Nephron progenitor cell (in vitro differentiated cells): ENCODE measurements around the gene ANO1.
"Not testable (repeated sequence)": the region's sequence is repeated elsewhere in the genome, so short reads cannot be mapped to it uniquely, and the experiment has no call there.

ENCODE experiments used
- DNase-seq: peaks from one replicate; pipeline ENCODE4 v3.0.0; 2021
- H3K27ac Mint-ChIP-seq: 2 replicates; pipeline ENCODE4 v1.8.0; 2021; ENCODE audit warnings: mild to moderate bottlenecking, moderate library complexity, mixed read lengths
- H3K27me3 Mint-ChIP-seq: 2 replicates; pipeline ENCODE4 v1.8.0; 2021; ENCODE audit warnings: mild to moderate bottlenecking, low read depth, mixed read lengths; ENCODE audit not compliant: poor library complexity
- H3K36me3 Mint-ChIP-seq: 2 replicates; pipeline ENCODE4 v1.8.0; 2021; ENCODE audit warnings: low read depth, mixed read lengths
- H3K4me1 Mint-ChIP-seq: 2 replicates; pipeline ENCODE4 v1.8.0; 2021; ENCODE audit warnings: mixed read lengths
- H3K4me3 Mint-ChIP-seq: 2 replicates; pipeline ENCODE4 v1.8.0; 2021; ENCODE audit warnings: mild to moderate bottlenecking, moderate library complexity, mixed read lengths
- H3K9me3 Mint-ChIP-seq: 2 replicates; pipeline ENCODE4 v1.8.0; 2021; ENCODE audit warnings: mild to moderate bottlenecking, moderate library complexity, mixed read lengths
- CTCF ChIP-seq: fragments of 200-600 bp; sonication (generic); IDR thresholded peaks from 2 replicates; pipeline ENCODE4 v1.5.0; 2021; ENCODE audit warnings: antibody characterized with exemption

The ANO1 gene

GRCh38 chr11:70206982-70207376, 128.9 kb downstream of the ANO1 start:
- H3K27ac Mint-ChIP-seq = no peak overlapping the region
- no peak for DNase-seq
- peaks cover 35% of the 10 kb centered on the region for H3K36me3 Mint-ChIP-seq
- no peaks in the 10 kb centered on the region for H3K9me3 Mint-ChIP-seq
- no peak for TF ChIP-seq CTCF
- no peak overlapping the region for H3K4me3 Mint-ChIP-seq
- peaks cover 50% of the 10 kb centered on the region for H3K4me1 Mint-ChIP-seq
- peaks cover 3% of the 10 kb centered on the region for H3K27me3 Mint-ChIP-seq

GRCh38 chr11:70207531-70208131, 129.5 kb downstream of the ANO1 start:
- Mint-ChIP-seq H3K9me3 (no peaks in the 10 kb centered on the region), H3K27ac (peak overlapping the region; percentile 36), H3K36me3 (peaks cover 35% of the 10 kb centered on the region), H3K27me3 (peaks cover 3% of the 10 kb centered on the region), H3K4me3 (no peak overlapping the region), H3K4me1 (peaks cover 50% of the 10 kb centered on the region)
- TF ChIP-seq CTCF = no peak
- DNase-seq = no peak

GRCh38 chr11:70209391-70209912, 131.3 kb downstream of the ANO1 start:
- Mint-ChIP-seq H3K36me3 (peaks cover 35% of the 10 kb centered on the region), H3K4me1 (peaks cover 47% of the 10 kb centered on the region), H3K9me3 (no peaks in the 10 kb centered on the region), H3K27me3 (no peaks in the 10 kb centered on the region), H3K4me3 (no peak overlapping the region), H3K27ac (peak overlapping the region; percentile 96)
- TF ChIP-seq CTCF = no peak
- DNase-seq = no peak

GRCh38 chr11:70210051-70210501, 132.0 kb downstream of the ANO1 start:
- peaks cover 35% of the 10 kb centered on the region for H3K36me3 Mint-ChIP-seq
- H3K4me1 Mint-ChIP-seq = peaks cover 41% of the 10 kb centered on the region
- no peak for DNase-seq
- no peaks in the 10 kb centered on the region for H3K9me3 Mint-ChIP-seq
- no peaks in the 10 kb centered on the region for H3K27me3 Mint-ChIP-seq
- TF ChIP-seq CTCF = no peak
- H3K4me3 Mint-ChIP-seq = no peak overlapping the region
- peak overlapping the region; percentile 3 for H3K27ac Mint-ChIP-seq

GRCh38 chr11:70210530-70210929, 132.4 kb downstream of the ANO1 start:
- DNase-seq = no peak
- Mint-ChIP-seq H3K27ac (no peak overlapping the region), H3K36me3 (peaks cover 35% of the 10 kb centered on the region), H3K27me3 (no peaks in the 10 kb centered on the region), H3K9me3 (no peaks in the 10 kb centered on the region), H3K4me3 (no peak overlapping the region), H3K4me1 (peaks cover 36% of the 10 kb centered on the region)
- TF ChIP-seq CTCF = no peak

- no peak for DNase-seq
- H3K36me3 Mint-ChIP-seq = peaks cover 21% of the 10 kb centered on the region
- no peak overlapping the region for H3K4me3 Mint-ChIP-seq
- peaks cover 25% of the 10 kb centered on the region for H3K4me1 Mint-ChIP-seq
- no peak overlapping the region for H3K27ac Mint-ChIP-seq
- no peak for TF ChIP-seq CTCF
- H3K9me3 Mint-ChIP-seq = no peaks in the 10 kb centered on the region
- H3K27me3 Mint-ChIP-seq = no peaks in the 10 kb centered on the region
Observed at GRCh38 chr11:70212227-70212811, 134.2 kb downstream of the ANO1 start.

- not testable (repeated sequence) for DNase-seq, H3K27ac Mint-ChIP-seq, H3K36me3 Mint-ChIP-seq, H3K27me3 Mint-ChIP-seq, H3K4me3 Mint-ChIP-seq
- Mint-ChIP-seq H3K9me3 (peaks cover 17% of the 10 kb centered on the region), H3K4me1 (peaks cover 24% of the 10 kb centered on the region)
Observed at GRCh38 chr11:70217388-70217787, 139.3 kb downstream of the ANO1 start.

- H3K27me3 Mint-ChIP-seq, H3K36me3 Mint-ChIP-seq, H3K27ac Mint-ChIP-seq, DNase-seq, H3K4me3 Mint-ChIP-seq: not testable (repeated sequence)
- Mint-ChIP-seq H3K4me1 (peaks cover 24% of the 10 kb centered on the region), H3K9me3 (peaks cover 17% of the 10 kb centered on the region)
Observed at GRCh38 chr11:70218076-70218475, 140.0 kb downstream of the ANO1 start.
